GM19043 (cell line): ENCODE results near the gene HES4.
"Not testable (repeated sequence)": the region's sequence is repeated elsewhere in the genome, so short reads cannot be mapped to it uniquely, and the experiment has no call there.

Source experiments
- ATAC-seq: cut with Tn5 transposase; IDR thresholded peaks from one replicate; pipeline ENCODE4 v1.9.1; 2021; ENCODE audit warnings: low read depth; ENCODE audit not compliant: unreplicated experiment

HES4 gene

GRCh38 chr1:1033731-1034438, 34.0 kb upstream of the HES4 start:
- ATAC-seq, result no peak

GRCh38 chr1:1033009-1033587, 33.2 kb upstream of the HES4 start:
- peak; percentile 85 for ATAC-seq

GRCh38 chr1:1032424-1032823, 32.5 kb upstream of the HES4 start:
- no peak for ATAC-seq

- ATAC-seq, result no peak
These were observed 31.9 kb upstream of the HES4 start for GRCh38 chr1:1031659-1032235.

- ATAC-seq, result not testable (repeated sequence)
These were observed 31.2 kb upstream of the HES4 start for GRCh38 chr1:1030867-1031658.

- ATAC-seq, result no peak
These were observed 27.9 kb upstream of the HES4 start for GRCh38 chr1:1027791-1028190.

GRCh38 chr1:1026599-1027413, 26.9 kb upstream of the HES4 start:
- ATAC-seq, result no peak

GRCh38 chr1:1025730-1026129, 25.8 kb upstream of the HES4 start:
- ATAC-seq, result no peak

GRCh38 chr1:1024771-1025699, 25.1 kb upstream of the HES4 start:
- no peak for ATAC-seq

- no peak for ATAC-seq
These were observed 24.4 kb upstream of the HES4 start for GRCh38 chr1:1024149-1024770.

GRCh38 chr1:1023700-1024099, 23.8 kb upstream of the HES4 start:
- ATAC-seq, result no peak

- ATAC-seq, result no peak
These were observed 22.6 kb upstream of the HES4 start for GRCh38 chr1:1022302-1023009.

- no peak for ATAC-seq
These were observed 22.0 kb upstream of the HES4 start for GRCh38 chr1:1021920-1022259.

GRCh38 chr1:1021010-1021919, 21.4 kb upstream of the HES4 start:
- no peak for ATAC-seq

GRCh38 chr1:1020415-1021009, 20.6 kb upstream of the HES4 start:
- ATAC-seq, result no peak

GRCh38 chr1:1020000-1020404, 20.1 kb upstream of the HES4 start, which contains the start of gene AGRN:
Gene AGRN (plus strand): TSS chr1:1020120. CDS start chr1:1020173, 53 bp downstream.
- ATAC-seq, result peak; percentile 16
